Measurements from ENCODE around the gene AURKA. TPM values are rescaled to one million over a fixed set of nuclear protein-coding genes. Genes with fewer than 3 reads are reported as not detected.

The AURKA gene
- polyA plus RNA-seq, 1 donor (not counting 4 experiments of a cell fraction or from before 2014, with no cell fraction given) = 36.1 TPM

- no peak overlapping the region for H3K9ac ChIP-seq (ENCODE audit: control insufficient read depth, extremely low read depth, insufficient read depth, low read length)
- H3K36me3 ChIP-seq (ENCODE audit: control insufficient read depth in 2 of 2, extremely low read depth in 1 of 2, insufficient read depth in 2 of 2, low read length in 2 of 2) = no peaks in the 10 kb centered on the region
- H3K9me1 ChIP-seq (ENCODE audit: control insufficient read depth, extremely low read depth, insufficient read depth, low read length) = no peaks in the 10 kb centered on the region
- H3K79me2 ChIP-seq (ENCODE audit: control insufficient read depth, insufficient read depth, low read length) = no peaks in the 10 kb centered on the region
- H3K4me3 ChIP-seq (ENCODE audit: control insufficient read depth in 2 of 3, extremely low read depth in 1 of 3, insufficient read depth in 2 of 3, low read depth in 1 of 3, low read length in 3 of 3) = no peak overlapping the region
- FAIRE-seq = no peak
- no peak for DNase-seq (ENCODE audit: low read depth, low spot score)
- no peaks in the 10 kb centered on the region for H4K20me1 ChIP-seq (ENCODE audit: control insufficient read depth, extremely low read depth, insufficient read depth, low read length)
- peaks cover 7% of the 10 kb centered on the region for H3K4me1 ChIP-seq (ENCODE audit: control insufficient read depth, extremely low read depth, insufficient read depth, low read length)
- no peak overlapping the region for H3K4me2 ChIP-seq (ENCODE audit: control insufficient read depth, extremely low read depth, insufficient read depth, low read depth, low read length)
- H3K27ac ChIP-seq (ENCODE audit: control insufficient read depth, insufficient read depth, low read length) = no peak overlapping the region
- no peaks in the 10 kb centered on the region for H3K9me3 ChIP-seq (ENCODE audit: control insufficient read depth, low read depth, low read length)
- H2AFZ ChIP-seq (ENCODE audit: control insufficient read depth, low read length) = no peak overlapping the region
- no peak for TF ChIP-seq CTCF (optimal IDR thresholded peaks at IDR 0.05 in 1 of 3, IDR thresholded peaks at IDR 0.05 in 1 of 3, conservative IDR thresholded peaks at IDR 0.05 in 1 of 3; ENCODE audit: extremely low read depth in 1 of 3, insufficient read depth in 2 of 3, low read length in 3 of 3)
- TF ChIP-seq EZH2 (IDR thresholded peaks at IDR 0.05; ENCODE audit: low read length) = no peak
- no peaks in the 10 kb centered on the region for H3K27me3 ChIP-seq (ENCODE audit: control insufficient read depth, extremely low read depth, insufficient read depth, low read length)
- dilution Hi-C loops (cut with MboI; ENCODE audit: extremely low pct_ligation_motif_present, low sequenced_read_pairs) = no loop called here
Observed at GRCh38 chr20:56423886-56424285, 31.9 kb upstream of the AURKA start.

GRCh38 chr20:56423211-56423610, 31.2 kb upstream of the AURKA start:
- H3K9me1 ChIP-seq (ENCODE audit: control insufficient read depth, extremely low read depth, insufficient read depth, low read length) = no peaks in the 10 kb centered on the region
- H3K9me3 ChIP-seq (ENCODE audit: control insufficient read depth, low read depth, low read length) = no peaks in the 10 kb centered on the region
- H3K36me3 ChIP-seq (ENCODE audit: control insufficient read depth in 2 of 2, extremely low read depth in 1 of 2, insufficient read depth in 2 of 2, low read length in 2 of 2) = no peaks in the 10 kb centered on the region
- no peaks in the 10 kb centered on the region for H3K79me2 ChIP-seq (ENCODE audit: control insufficient read depth, insufficient read depth, low read length)
- DNase-seq (ENCODE audit: low read depth, low spot score) (no peak), FAIRE-seq (no peak)
- H3K27me3 ChIP-seq (ENCODE audit: control insufficient read depth, extremely low read depth, insufficient read depth, low read length) = no peaks in the 10 kb centered on the region
- H3K9ac ChIP-seq (ENCODE audit: control insufficient read depth, extremely low read depth, insufficient read depth, low read length) = no peak overlapping the region
- no peak overlapping the region for H3K27ac ChIP-seq (ENCODE audit: control insufficient read depth, insufficient read depth, low read length)
- no peaks in the 10 kb centered on the region for H4K20me1 ChIP-seq (ENCODE audit: control insufficient read depth, extremely low read depth, insufficient read depth, low read length)
- H2AFZ ChIP-seq (ENCODE audit: control insufficient read depth, low read length) = no peak overlapping the region
- H3K4me1 ChIP-seq (ENCODE audit: control insufficient read depth, extremely low read depth, insufficient read depth, low read length) = peaks cover under 1% of the 10 kb centered on the region
- dilution Hi-C loops (cut with MboI; ENCODE audit: extremely low pct_ligation_motif_present, low sequenced_read_pairs) = no loop called here
- no peak overlapping the region for H3K4me2 ChIP-seq (ENCODE audit: control insufficient read depth, extremely low read depth, insufficient read depth, low read depth, low read length)
- H3K4me3 ChIP-seq (ENCODE audit: control insufficient read depth in 2 of 3, extremely low read depth in 1 of 3, insufficient read depth in 2 of 3, low read depth in 1 of 3, low read length in 3 of 3) = no peak overlapping the region
- TF ChIP-seq CTCF (optimal IDR thresholded peaks at IDR 0.05 in 1 of 3, IDR thresholded peaks at IDR 0.05 in 1 of 3, conservative IDR thresholded peaks at IDR 0.05 in 1 of 3; ENCODE audit: extremely low read depth in 1 of 3, insufficient read depth in 2 of 3, low read length in 3 of 3) = no peak
